Fibroblast of pulmonary artery (primary cell): ENCODE data around the gene PSMD8.
A peak's percentile ranks its signal among the peaks of the same experiment; 100 is the strongest.

Source experiments
- DNase-seq: peaks from one replicate; pipeline ENCODE4 v3.0.0-alpha.2; 2010; ENCODE audit warnings: low read depth
- H3K4me3 ChIP-seq: replicated peaks from 2 replicates; pipeline ENCODE4 v1.5.1; 2011; ENCODE audit warnings: low read depth, mild to moderate bottlenecking, control low read depth, low read length, moderate library complexity
- CTCF ChIP-seq: IDR thresholded peaks from 2 replicates; pipeline ENCODE4 v1.5.1; 2011; ENCODE audit warnings: mild to moderate bottlenecking, control low read depth, low read length, inconsistent platforms; ENCODE audit errors: missing control alignments

PSMD8 gene

GRCh38 chr19:38399537-38399936, 25.2 kb downstream of the PSMD8 start:
- no peak overlapping the region for H3K4me3 ChIP-seq
- no peak for TF ChIP-seq CTCF
- no peak for DNase-seq

- no peak overlapping the region for H3K4me3 ChIP-seq
- no peak for DNase-seq
- TF ChIP-seq CTCF = no peak
Measured at GRCh38 chr19:38400361-38400760, 26.0 kb downstream of the PSMD8 start.

GRCh38 chr19:38401148-38401547, 26.8 kb downstream of the PSMD8 start:
- peak; percentile 67 for DNase-seq
- no peak for TF ChIP-seq CTCF
- no peak overlapping the region for H3K4me3 ChIP-seq

- no peak for TF ChIP-seq CTCF
- no peak for DNase-seq
- H3K4me3 ChIP-seq = peak overlapping the region; percentile 48
Measured at GRCh38 chr19:38402623-38402966, 28.2 kb downstream of the PSMD8 start.

- DNase-seq = peak; percentile 96
- peak within 1 kb of the TSS; percentile 82 for H3K4me3 ChIP-seq
- peak; percentile 55 for TF ChIP-seq CTCF
Measured at GRCh38 chr19:38402967-38403674, 28.8 kb downstream of the PSMD8 start, which contains the start of gene FAM98C. FAM98C (plus strand) TSS chr19:38403093; CDS start chr19:38403154, 61 bp downstream.

- no peak for TF ChIP-seq CTCF
- DNase-seq = no peak
Measured at GRCh38 chr19:38404858-38405257, 30.5 kb downstream of the PSMD8 start.

GRCh38 chr19:38405276-38405675, 30.9 kb downstream of the PSMD8 start:
- no peak overlapping the region for H3K4me3 ChIP-seq
- DNase-seq = no peak
- TF ChIP-seq CTCF = no peak

More at GRCh38 chr19:38404858-38405257, 30.5 kb downstream of the PSMD8 start:
- no peak overlapping the region for H3K4me3 ChIP-seq
